ELR (cell line): ENCODE results near the gene ACLY.
"Not testable (repeated sequence)": the region's sequence is repeated elsewhere in the genome, so short reads cannot be mapped to it uniquely, and the experiment has no call there.

Experiments used
- DNase-seq: peaks from one replicate; pipeline ENCODE4 v3.0.0-alpha.2; 2015; ENCODE audit warnings: low read depth

ACLY gene

DNA sequence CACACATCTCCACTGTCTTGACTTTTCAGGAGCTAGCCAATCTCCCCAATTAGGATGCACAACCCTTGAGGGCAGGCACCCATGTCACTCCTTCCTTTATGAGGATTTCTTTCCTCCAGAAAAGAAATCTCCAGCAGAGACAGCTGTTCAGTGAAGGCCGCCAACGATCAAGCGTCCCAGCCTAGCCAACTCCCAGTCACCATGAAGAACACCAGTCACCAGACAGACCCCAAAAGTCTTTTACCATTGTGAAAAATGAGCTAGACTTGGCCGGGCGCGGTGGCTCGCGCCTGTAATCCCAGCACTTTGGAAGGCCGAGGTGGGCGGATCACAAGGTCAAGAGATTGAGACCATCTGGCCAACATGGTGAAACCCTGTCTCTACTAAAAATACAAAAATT is 88.8 kb downstream of the ACLY start:
- DNase-seq: not testable (repeated sequence)

DNA sequence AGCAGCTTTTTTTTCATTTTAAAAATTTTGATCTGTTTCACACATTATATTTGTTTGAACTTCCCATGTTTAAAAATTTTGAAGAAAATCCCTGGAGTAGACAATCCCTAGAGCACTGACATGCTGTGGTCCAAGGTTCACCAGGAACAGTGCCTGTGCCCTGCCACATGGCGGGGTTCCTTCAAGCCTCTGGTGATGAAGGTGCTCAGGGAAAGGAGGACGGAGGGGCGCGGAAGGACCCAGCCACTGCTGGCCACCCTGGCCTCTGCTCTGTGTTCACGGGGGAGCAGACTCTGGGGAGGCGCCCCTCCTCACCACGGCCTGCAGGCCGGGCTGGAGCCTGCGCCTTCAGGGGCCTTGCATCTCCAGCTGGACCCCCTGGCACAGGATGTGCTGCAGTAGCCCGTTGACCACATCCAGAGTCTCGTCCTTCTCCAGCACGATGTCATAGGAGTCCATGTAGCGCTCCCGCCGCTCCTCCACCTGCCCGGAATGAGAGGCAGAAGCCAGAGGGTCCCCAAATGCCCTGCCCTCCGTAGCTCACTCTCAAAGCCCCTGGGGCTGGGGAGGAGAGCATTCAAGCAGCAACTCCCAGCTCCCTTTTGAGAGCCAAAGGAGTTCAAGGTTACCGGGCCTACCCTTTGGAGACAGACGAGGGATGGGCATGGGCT is 93.4 kb downstream of the ACLY start:
- DNase-seq: no peak

- no peak for DNase-seq
Measured at GRCh38 chr17:41824086-41824485, 94.7 kb downstream of the ACLY start.

DNA sequence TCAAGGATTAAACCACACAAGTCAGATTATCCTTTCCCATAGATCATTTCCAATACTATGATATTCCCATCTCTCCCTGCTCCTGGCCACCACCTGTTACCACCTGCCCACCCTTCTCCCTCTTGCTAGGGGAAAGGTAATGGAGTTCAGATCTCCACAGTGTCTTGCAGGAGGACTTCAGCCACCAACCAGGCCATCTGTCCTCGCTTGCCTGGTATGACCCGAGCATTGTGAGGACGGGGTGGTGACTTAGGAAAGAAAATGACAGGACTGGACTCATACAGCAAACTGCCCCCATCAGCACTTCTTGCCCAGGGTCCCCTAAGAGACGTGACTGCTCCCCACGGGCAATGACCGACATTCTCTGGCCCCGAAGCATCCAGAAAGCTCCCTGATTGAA is 95.2 kb downstream of the ACLY start:
- no peak for DNase-seq

GRCh38 chr17:41823141-41823524 is 95.6 kb downstream of the ACLY start:
- DNase-seq: no peak

GRCh38 chr17:41822216-41823140 is 96.3 kb downstream of the ACLY start:
- no peak for DNase-seq

- no peak for DNase-seq
Measured at GRCh38 chr17:41821776-41822175, 97.0 kb downstream of the ACLY start.

GRCh38 chr17:41818024-41818423 is 100.7 kb downstream of the ACLY start:
- no peak for DNase-seq
